GM18502 (cell line): Measurements from ENCODE around the gene MLYCD.
"Not testable (repeated sequence)": the region's sequence is repeated elsewhere in the genome, so short reads cannot be mapped to it uniquely, and the experiment has no call there.

ENCODE experiments used
- ATAC-seq: cut with Tn5 transposase; IDR thresholded peaks from one replicate; pipeline ENCODE4 v1.9.1; 2021; ENCODE audit warnings: mild to moderate bottlenecking; ENCODE audit not compliant: unreplicated experiment, poor library complexity

Gene MLYCD

GRCh38 chr16:83937922-83938885 lies 39.3 kb downstream of the MLYCD start:
- ATAC-seq: no peak

- no peak for ATAC-seq
Measured at GRCh38 chr16:83939266-83939855, 40.4 kb downstream of the MLYCD start.

GRCh38 chr16:83940119-83940518 lies 41.2 kb downstream of the MLYCD start:
- no peak for ATAC-seq

GRCh38 chr16:83940630-83941378 lies 41.9 kb downstream of the MLYCD start:
- ATAC-seq: no peak

- ATAC-seq: not testable (repeated sequence)
Measured at GRCh38 chr16:83941546-83941945, 42.6 kb downstream of the MLYCD start.

- ATAC-seq: no peak
Measured at GRCh38 chr16:83942074-83942473, 43.2 kb downstream of the MLYCD start.

GRCh38 chr16:83942815-83943515 lies 44.0 kb downstream of the MLYCD start:
- ATAC-seq: no peak

- ATAC-seq: no peak
Measured at GRCh38 chr16:83943516-83944050, 44.7 kb downstream of the MLYCD start.

- ATAC-seq: no peak
Measured at GRCh38 chr16:83945587-83945986, 46.7 kb downstream of the MLYCD start.

GRCh38 chr16:83946154-83946780 lies 47.4 kb downstream of the MLYCD start:
- no peak for ATAC-seq

- no peak for ATAC-seq
Measured at GRCh38 chr16:83946781-83947566, 48.1 kb downstream of the MLYCD start.

GRCh38 chr16:83947642-83948234 lies 48.8 kb downstream of the MLYCD start:
- ATAC-seq: no peak

- ATAC-seq: no peak
Measured at GRCh38 chr16:83948914-83949723, 50.2 kb downstream of the MLYCD start.

- no peak for ATAC-seq
Measured at GRCh38 chr16:83949724-83950001, 50.7 kb downstream of the MLYCD start.

GRCh38 chr16:83950862-83951399 lies 52.0 kb downstream of the MLYCD start:
- ATAC-seq: not testable (repeated sequence)

- no peak for ATAC-seq
Measured at GRCh38 chr16:83951544-83951943, 52.6 kb downstream of the MLYCD start.

GRCh38 chr16:83952587-83952939 lies 53.6 kb downstream of the MLYCD start:
- no peak for ATAC-seq
